Activated CD8-positive, alpha-beta memory T cell treated with anti-CD3 and anti-CD28 coated beads for 4 hours (primary cell): ENCODE results near the gene NGEF.
A peak's percentile ranks its signal among the peaks of the same experiment; 100 is the strongest.
"Not testable (repeated sequence)": the region's sequence is repeated elsewhere in the genome, so short reads cannot be mapped to it uniquely, and the experiment has no call there.

Experiments
- DNase-seq, 2 donors: peaks; one replicate each; pipeline ENCODE4 v3.0.0-alpha.2; 2020; ENCODE audit warnings: low read depth in 2 of 2

The NGEF gene

GRCh38 chr2:232870766-232871371 lies 142.2 kb downstream of the NGEF start:
- DNase-seq, result no peak

- DNase-seq, result no peak
These were observed 142.9 kb downstream of the NGEF start, which contains the start of gene SNORC for GRCh38 chr2:232870018-232870765. TSS of gene SNORC (plus strand) at chr2:232870264. CDS start at chr2:232870342, 78 bp downstream.

GRCh38 chr2:232869138-232870017 lies 143.7 kb downstream of the NGEF start:
- DNase-seq, result no peak

GRCh38 chr2:232866104-232866503 lies 147.0 kb downstream of the NGEF start:
- DNase-seq, result no peak

- DNase-seq, result no peak
These were observed 147.9 kb downstream of the NGEF start for GRCh38 chr2:232865165-232865564.

GRCh38 chr2:232863996-232864395 lies 149.1 kb downstream of the NGEF start:
- no peak for DNase-seq

- DNase-seq, result no peak
These were observed 151.7 kb downstream of the NGEF start for GRCh38 chr2:232861353-232861752.

- DNase-seq, result no peak
These were observed 152.3 kb downstream of the NGEF start for GRCh38 chr2:232860593-232861241.

GRCh38 chr2:232859385-232859916 lies 153.6 kb downstream of the NGEF start:
- DNase-seq, result no peak

- DNase-seq, result no peak
These were observed 155.9 kb downstream of the NGEF start for GRCh38 chr2:232857158-232857563.

GRCh38 chr2:232854082-232854481 lies 159.0 kb downstream of the NGEF start:
- no peak for DNase-seq

- DNase-seq, result no peak
These were observed 160.4 kb downstream of the NGEF start for GRCh38 chr2:232852676-232853075.

GRCh38 chr2:232852081-232852480 lies 161.0 kb downstream of the NGEF start:
- not testable (repeated sequence) for DNase-seq

GRCh38 chr2:232850039-232850438 lies 163.0 kb downstream of the NGEF start:
- DNase-seq, result no peak

GRCh38 chr2:232846055-232846454 lies 167.0 kb downstream of the NGEF start:
- no peak for DNase-seq

- DNase-seq, result no peak
These were observed 169.2 kb downstream of the NGEF start for GRCh38 chr2:232843834-232844233.

GRCh38 chr2:232842689-232843088 lies 170.4 kb downstream of the NGEF start:
- DNase-seq, result no peak

GRCh38 chr2:232839411-232840079 lies 173.5 kb downstream of the NGEF start:
- DNase-seq, result no peak

GRCh38 chr2:232838406-232838874 lies 174.6 kb downstream of the NGEF start:
- peak; percentile 31 to 44 for DNase-seq

GRCh38 chr2:232836934-232837333 lies 176.1 kb downstream of the NGEF start:
- no peak for DNase-seq

GRCh38 chr2:232835687-232836208 lies 177.3 kb downstream of the NGEF start:
- no peak for DNase-seq
